Lower lobe of right lung (tissue), 2 donors: ENCODE measurements around the gene ANGPT4. TPM values are rescaled to one million over a fixed set of nuclear protein-coding genes. Genes with fewer than 3 reads are reported as not detected.

Experiments used
- ATAC-seq, 2 donors: fragments of 200-7000 bp; cut with Tn5 transposase; one replicate each; pipeline ENCODE4 v1.9.1; 2020 to 2022; ENCODE audit warnings: mild to moderate bottlenecking in 2 of 2, moderate library complexity in 2 of 2
- DNase-seq: peaks from one replicate; pipeline ENCODE4 v3.0.0-alpha.2; 2020
- H3K27ac ChIP-seq: fragments of 200-600 bp; one replicate; pipeline ENCODE4 v1.8.0; 2022
- H3K27me3 ChIP-seq: fragments of 200-600 bp; one replicate; pipeline ENCODE4 v1.8.0; 2022; ENCODE audit warnings: low read depth
- H3K36me3 ChIP-seq: fragments of 200-600 bp; one replicate; pipeline ENCODE4 v1.8.0; 2022; ENCODE audit warnings: mild to moderate bottlenecking
- H3K4me1 ChIP-seq: fragments of 200-600 bp; one replicate; pipeline ENCODE4 v1.8.0; 2022
- H3K4me3 ChIP-seq: fragments of 200-600 bp; one replicate; pipeline ENCODE4 v1.8.0; 2022; ENCODE audit warnings: mild to moderate bottlenecking
- H3K9me3 ChIP-seq: fragments of 200-600 bp; one replicate; pipeline ENCODE4 v1.8.0; 2022
- intact Hi-C: fragments of 100-400 bp; cut with DNase I; formaldehyde crosslinking; loops from one replicate; pipeline ENCODE4 v1.11.0; 2022
- total RNA-seq: library from RNA; stranded (reverse); fragmentation: NEBNext Ultra II Directional; extraction: Animal tissue kit (Norgen Biotek cat#: 25700); gene quantifications from one replicate; pipeline ENCODE4 v1.2.1, GENCODE V29; 2021
- TF ChIP-seq, protein P1 (sequence below): fragments of 200-600 bp; IDR thresholded peaks from one replicate; pipeline ENCODE4 v1.8.0; 2022; ENCODE audit warnings: antibody characterized with exemption, mild to moderate bottlenecking
- donor health status: DM: no; HTN: yes; CAD: no; lungs with severe emphysema.

ANGPT4 gene
- total RNA-seq, 1 donor from 2014 or later: 6.0 TPM

DNA sequence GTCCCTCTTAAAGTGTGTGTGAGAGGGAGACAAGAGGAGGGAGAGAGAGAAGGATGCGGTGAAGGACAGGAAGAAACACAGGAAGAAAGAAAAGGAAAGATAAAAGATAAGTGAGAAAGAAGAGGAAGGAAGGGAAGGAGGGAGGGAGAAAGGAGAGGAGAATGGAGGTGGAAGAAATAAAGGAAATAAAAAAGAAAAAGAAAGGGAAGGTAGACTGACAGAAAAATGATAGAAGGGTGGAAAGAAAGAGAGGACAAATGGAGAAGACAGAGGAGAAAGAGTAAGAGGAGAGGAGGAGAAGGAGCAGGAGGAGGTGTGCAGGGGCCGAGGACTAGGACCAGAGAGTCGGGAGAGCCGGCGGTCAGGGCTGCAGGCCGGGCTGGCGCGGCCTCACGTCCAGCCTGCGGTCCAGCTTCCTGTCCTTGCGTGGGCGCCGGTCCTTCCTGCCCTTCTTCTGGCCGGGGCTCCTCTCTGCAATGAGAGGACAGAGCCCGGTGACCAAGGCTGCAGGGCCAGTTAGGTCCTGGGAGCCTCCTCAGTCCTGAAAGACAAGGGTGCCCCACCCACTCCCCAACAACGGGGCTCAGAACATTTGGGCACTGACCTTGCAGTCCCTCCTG is 44.0 kb upstream of the ANGPT4 start:
- H3K36me3 ChIP-seq: no peaks in the 10 kb centered on the region
- H3K27me3 ChIP-seq: peaks cover 11% of the 10 kb centered on the region
- no peak overlapping the region for H3K27ac ChIP-seq
- H3K4me1 ChIP-seq: no peaks in the 10 kb centered on the region
- no peak for DNase-seq
- TF ChIP-seq, protein P1, sequence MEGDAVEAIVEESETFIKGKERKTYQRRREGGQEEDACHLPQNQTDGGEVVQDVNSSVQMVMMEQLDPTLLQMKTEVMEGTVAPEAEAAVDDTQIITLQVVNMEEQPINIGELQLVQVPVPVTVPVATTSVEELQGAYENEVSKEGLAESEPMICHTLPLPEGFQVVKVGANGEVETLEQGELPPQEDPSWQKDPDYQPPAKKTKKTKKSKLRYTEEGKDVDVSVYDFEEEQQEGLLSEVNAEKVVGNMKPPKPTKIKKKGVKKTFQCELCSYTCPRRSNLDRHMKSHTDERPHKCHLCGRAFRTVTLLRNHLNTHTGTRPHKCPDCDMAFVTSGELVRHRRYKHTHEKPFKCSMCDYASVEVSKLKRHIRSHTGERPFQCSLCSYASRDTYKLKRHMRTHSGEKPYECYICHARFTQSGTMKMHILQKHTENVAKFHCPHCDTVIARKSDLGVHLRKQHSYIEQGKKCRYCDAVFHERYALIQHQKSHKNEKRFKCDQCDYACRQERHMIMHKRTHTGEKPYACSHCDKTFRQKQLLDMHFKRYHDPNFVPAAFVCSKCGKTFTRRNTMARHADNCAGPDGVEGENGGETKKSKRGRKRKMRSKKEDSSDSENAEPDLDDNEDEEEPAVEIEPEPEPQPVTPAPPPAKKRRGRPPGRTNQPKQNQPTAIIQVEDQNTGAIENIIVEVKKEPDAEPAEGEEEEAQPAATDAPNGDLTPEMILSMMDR: no peak
- ATAC-seq: no peak
- H3K4me3 ChIP-seq: no peak overlapping the region
- H3K9me3 ChIP-seq: no peaks in the 10 kb centered on the region
- intact Hi-C loops: loop anchor here (5.0 kb wide), 1 partner anchor 143 kb away; no protein-coding TSS in a partner anchor

DNA sequence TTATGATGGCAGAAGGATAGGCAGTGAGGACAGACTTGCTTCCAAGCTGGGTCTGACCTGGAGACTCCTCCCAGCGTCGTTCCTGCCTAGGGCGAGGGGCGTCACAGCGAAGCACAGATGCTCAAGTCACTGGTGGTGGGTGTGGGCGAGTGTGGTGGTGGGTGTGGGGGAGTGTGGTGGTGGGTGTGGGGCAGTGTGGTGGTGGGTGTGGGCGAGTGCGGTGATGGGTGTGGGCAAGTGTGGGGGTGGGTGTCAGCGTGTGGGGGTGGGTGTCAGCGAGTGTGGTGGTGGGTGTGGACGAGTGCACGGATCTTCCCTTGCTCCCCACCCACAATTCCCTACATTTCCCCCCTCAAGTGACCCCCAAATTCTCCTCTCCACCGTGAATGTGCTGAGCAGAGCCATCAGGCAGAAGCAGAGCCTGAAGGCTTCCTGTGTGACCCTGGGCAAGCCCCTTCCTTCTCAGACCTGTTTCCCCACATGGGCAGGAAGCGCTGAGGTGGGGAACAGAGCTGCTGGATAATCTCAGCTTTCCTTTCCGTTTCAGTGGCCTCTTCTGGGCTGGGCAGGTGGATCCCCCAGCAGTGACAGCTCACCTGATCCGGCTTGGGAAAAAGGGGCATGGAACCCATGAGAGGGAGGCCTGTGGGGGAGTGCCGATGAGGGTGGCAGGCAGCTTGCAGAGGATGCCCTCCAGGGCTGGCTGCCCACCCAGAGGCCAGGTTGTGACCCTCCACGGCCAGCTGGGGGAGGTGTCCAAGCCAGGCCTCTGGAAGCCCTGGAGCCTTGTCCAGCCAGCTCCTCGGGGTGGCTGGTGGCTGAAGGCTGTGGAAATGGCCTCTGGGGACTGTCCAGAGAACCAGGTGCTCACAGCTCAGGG is 43.0 kb upstream of the ANGPT4 start:
- intact Hi-C loops: loop anchor here (5.0 kb wide), 1 partner anchor 142 kb away; no protein-coding TSS in a partner anchor
- ATAC-seq: peak in 1 of 2 donors; percentile 24

DNA sequence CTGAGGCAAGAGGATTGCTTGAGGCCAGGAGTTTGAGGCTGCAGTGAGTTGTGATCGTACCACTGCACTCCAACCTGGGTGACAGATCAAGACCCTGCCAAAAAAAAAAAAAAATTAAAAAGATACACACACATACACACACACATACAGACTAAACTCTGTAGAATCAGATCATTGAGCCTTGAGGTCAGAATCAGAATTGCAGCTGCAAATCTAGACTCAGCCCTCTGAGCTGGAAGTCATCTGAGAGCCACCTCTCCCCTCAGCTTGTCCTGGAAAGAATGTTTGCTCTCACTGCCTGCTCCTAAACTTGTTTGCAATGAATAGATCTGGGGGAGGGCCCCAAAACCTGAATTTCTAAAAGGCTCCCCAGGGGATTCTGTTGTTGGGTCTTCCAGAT is 41.4 kb upstream of the ANGPT4 start:
- intact Hi-C loops: loop anchor here (5.0 kb wide), 1 partner anchor 140 kb away; no protein-coding TSS in a partner anchor
- H3K4me1 ChIP-seq: no peaks in the 10 kb centered on the region

More for the DNA sequence above, 43.0 kb upstream of the ANGPT4 start:
- TF ChIP-seq, protein P1: no peak
- H3K27ac ChIP-seq: no peak overlapping the region
- no peak for DNase-seq
- no peak overlapping the region for H3K4me3 ChIP-seq
- no peaks in the 10 kb centered on the region for H3K4me1 ChIP-seq
- no peaks in the 10 kb centered on the region for H3K36me3 ChIP-seq
- H3K27me3 ChIP-seq: peaks cover 16% of the 10 kb centered on the region
- no peaks in the 10 kb centered on the region for H3K9me3 ChIP-seq

DNA sequence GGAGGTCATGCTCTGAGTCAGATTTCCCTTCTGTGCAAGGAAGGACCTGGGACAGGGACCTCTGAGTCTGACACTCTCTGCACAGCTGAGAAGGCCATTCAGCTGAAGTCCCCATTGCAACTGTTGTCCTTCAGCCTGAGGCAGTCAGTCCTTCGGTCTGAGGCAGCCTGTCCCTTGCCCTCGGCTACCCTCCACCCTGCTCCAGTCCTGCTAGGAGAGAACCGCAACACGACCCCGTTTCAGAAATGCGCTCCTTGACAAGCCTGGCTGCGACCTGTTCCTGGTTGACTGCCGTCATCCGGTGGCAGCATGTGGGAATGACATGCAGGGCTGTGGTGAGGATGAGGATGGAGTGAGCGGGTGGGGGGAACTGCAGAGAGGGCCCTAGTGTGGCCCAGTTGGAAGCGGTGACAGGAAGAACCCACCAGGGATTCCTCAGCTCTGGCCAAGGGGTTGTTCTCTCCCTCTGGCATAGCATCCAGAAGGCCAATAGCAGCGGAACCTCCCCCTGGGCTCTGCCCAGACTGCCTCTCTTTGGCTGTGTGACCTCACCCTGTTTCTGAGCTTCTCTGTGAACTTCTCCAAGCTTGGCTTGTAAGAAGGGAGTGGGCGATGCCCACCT is 40.3 kb upstream of the ANGPT4 start:
- Histone ChIP-seq H3K9me3 (no peaks in the 10 kb centered on the region), H3K4me3 (no peak overlapping the region), H3K27ac (no peak overlapping the region), H3K36me3 (no peaks in the 10 kb centered on the region), H3K4me1 (no peaks in the 10 kb centered on the region), H3K27me3 (peaks cover 21% of the 10 kb centered on the region)
- ATAC-seq (peak; percentile 77 to 87), DNase-seq (peak; percentile 78)
- intact Hi-C loops: loop anchor here (5.0 kb wide), 1 partner anchor 139 kb away; no protein-coding TSS in a partner anchor
- TF ChIP-seq, protein P1: peak; percentile 98

More for the DNA sequence above, 41.4 kb upstream of the ANGPT4 start:
- Histone ChIP-seq H3K27me3 (peaks cover 18% of the 10 kb centered on the region), H3K36me3 (no peaks in the 10 kb centered on the region), H3K4me3 (no peak overlapping the region), H3K9me3 (no peaks in the 10 kb centered on the region), H3K27ac (no peak overlapping the region)
- DNase-seq: no peak
- ATAC-seq: no peak
- TF ChIP-seq, protein P1: no peak

DNA sequence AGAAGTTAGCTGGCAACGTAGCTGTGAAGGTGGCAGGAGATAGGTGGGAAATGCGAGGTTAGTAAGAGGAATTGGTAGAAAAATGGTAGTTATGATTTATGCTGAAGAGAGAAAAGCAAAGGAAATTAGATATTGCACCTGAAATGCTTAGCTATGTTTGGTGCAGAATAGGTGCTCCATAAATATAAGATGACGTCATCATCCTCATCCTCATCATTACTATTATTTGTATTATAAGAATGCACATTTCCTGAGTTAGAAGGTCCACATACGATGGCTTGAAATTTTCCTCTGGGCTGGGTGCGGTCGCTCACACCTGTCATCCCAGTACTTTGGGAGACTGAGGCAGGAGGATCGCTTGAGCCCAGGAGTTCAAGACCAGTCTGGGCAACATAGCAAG is 39.5 kb upstream of the ANGPT4 start:
- H3K27me3 ChIP-seq: peaks cover 21% of the 10 kb centered on the region
- intact Hi-C loops: loop anchor here (5.0 kb wide), 1 partner anchor 138 kb away; no protein-coding TSS in a partner anchor
- TF ChIP-seq, protein P1: no peak

More for the DNA sequence above, 39.5 kb upstream of the ANGPT4 start:
- Histone ChIP-seq H3K9me3 (no peaks in the 10 kb centered on the region), H3K27ac (no peak overlapping the region), H3K36me3 (no peaks in the 10 kb centered on the region), H3K4me3 (no peak overlapping the region), H3K4me1 (no peaks in the 10 kb centered on the region)
- no peak for DNase-seq
- ATAC-seq: no peak
